Vagina (tissue), 2 donors: ENCODE results near the gene SFMBT2.
"Not testable (repeated sequence)": the region's sequence is repeated elsewhere in the genome, so short reads cannot be mapped to it uniquely, and the experiment has no call there.

Experiments
- CTCF ChIP-seq, 3 experiments: fragments of 450-650 bp in 2 of 3; fragments of 200-600 bp in 1 of 3; sonication (generic) in 1 of 3; IDR thresholded peaks; one replicate each; pipeline ENCODE4 v1.5.1; 2017 to 2019; ENCODE audit warnings: antibody characterized with exemption in 3 of 3, mild to moderate bottlenecking in 2 of 3, moderate library complexity in 2 of 3
- POLR2A ChIP-seq, 2 donors: fragments of 450-650 bp; IDR thresholded peaks; one replicate each; pipeline ENCODE4 v1.6.1; 2017; ENCODE audit warnings: antibody characterized with exemption in 2 of 2, mild to moderate bottlenecking in 2 of 2, moderate library complexity in 2 of 2
- POLR2AphosphoS5 ChIP-seq, 2 donors: sonication (generic); formaldehyde crosslinking; IDR thresholded peaks; one replicate each; pipeline ENCODE4 v1.9.0; 2017; ENCODE audit warnings: antibody characterized with exemption in 2 of 2, mild to moderate bottlenecking in 2 of 2, low read depth in 1 of 2; ENCODE audit not compliant: insufficient read depth in 1 of 2

DNA sequence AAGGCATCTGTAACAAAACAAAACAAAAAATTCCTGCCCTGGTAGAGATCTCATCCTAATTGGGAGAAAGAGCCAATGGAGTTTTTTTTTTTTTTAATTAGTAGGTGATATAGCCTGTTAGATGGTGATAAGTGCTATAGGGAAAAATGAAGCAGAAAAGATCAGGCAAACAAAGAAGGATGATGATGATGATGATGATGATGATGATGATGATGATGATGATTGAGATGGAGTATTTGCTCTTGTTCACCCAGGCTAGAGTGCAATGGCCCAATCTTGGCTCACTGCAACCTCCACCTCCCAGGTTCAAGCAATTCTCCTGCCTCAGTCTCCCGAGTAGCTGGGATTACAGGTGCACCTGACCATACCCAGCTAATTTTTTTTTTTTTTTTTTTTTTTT, 22.7 kb downstream of the SFMBT2 start:
- not testable (repeated sequence) for TF ChIP-seq POLR2A (IDR thresholded peaks at IDR 0.05); POLR2AphosphoS5 (IDR thresholded peaks at IDR 0.05; ENCODE audit: insufficient read depth in 1 of 2, low read depth in 1 of 2); CTCF (IDR thresholded peaks at IDR 0.05)
